GM12865 (cell line): Measurements from ENCODE around the gene HOATZ.

Experiments used
- DNase-seq: peaks from one replicate; pipeline ENCODE4 v3.0.0; 2010; ENCODE audit warnings: low read depth
- H3K4me3 ChIP-seq: 2 replicates; pipeline ENCODE4 v1.5.1; 2011; ENCODE audit warnings: mild to moderate bottlenecking, low read depth, low read length, control low read depth
- TF ChIP-seq, protein P1 (sequence below): IDR thresholded peaks from 2 replicates; pipeline ENCODE4 v1.5.1; 2011; ENCODE audit warnings: low read length, control low read depth, low read depth, inconsistent platforms; ENCODE audit not compliant: insufficient read depth; ENCODE audit errors: missing control alignments

Gene HOATZ

DNA sequence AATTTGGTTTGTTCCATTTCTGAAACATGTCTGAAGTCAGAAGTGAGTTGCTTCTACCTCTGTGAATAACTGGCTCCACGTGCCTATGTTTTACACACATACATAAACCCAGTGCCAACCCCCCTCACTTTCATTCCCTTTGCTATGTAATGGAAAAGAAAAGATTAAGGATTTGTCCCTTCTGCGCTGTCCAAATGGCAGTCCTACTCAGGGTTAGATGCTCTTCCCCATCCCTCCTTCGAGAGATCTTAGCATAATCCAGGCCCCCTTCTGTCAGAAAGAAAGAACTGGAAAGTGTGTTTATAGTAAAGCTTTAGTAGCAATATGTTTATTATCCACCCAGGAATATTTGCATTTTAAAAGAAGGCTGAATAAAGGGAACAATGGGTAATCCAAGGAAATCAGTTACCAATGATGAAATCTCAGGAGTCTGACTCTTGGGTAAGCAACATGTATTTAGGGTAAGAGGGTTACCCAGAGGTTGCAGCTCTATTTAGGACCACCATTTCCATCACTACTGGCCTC, 22.8 kb downstream of the HOATZ start:
- no peak for DNase-seq
- TF ChIP-seq, protein P1, sequence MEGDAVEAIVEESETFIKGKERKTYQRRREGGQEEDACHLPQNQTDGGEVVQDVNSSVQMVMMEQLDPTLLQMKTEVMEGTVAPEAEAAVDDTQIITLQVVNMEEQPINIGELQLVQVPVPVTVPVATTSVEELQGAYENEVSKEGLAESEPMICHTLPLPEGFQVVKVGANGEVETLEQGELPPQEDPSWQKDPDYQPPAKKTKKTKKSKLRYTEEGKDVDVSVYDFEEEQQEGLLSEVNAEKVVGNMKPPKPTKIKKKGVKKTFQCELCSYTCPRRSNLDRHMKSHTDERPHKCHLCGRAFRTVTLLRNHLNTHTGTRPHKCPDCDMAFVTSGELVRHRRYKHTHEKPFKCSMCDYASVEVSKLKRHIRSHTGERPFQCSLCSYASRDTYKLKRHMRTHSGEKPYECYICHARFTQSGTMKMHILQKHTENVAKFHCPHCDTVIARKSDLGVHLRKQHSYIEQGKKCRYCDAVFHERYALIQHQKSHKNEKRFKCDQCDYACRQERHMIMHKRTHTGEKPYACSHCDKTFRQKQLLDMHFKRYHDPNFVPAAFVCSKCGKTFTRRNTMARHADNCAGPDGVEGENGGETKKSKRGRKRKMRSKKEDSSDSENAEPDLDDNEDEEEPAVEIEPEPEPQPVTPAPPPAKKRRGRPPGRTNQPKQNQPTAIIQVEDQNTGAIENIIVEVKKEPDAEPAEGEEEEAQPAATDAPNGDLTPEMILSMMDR = no peak
- no peak overlapping the region for H3K4me3 ChIP-seq

DNA sequence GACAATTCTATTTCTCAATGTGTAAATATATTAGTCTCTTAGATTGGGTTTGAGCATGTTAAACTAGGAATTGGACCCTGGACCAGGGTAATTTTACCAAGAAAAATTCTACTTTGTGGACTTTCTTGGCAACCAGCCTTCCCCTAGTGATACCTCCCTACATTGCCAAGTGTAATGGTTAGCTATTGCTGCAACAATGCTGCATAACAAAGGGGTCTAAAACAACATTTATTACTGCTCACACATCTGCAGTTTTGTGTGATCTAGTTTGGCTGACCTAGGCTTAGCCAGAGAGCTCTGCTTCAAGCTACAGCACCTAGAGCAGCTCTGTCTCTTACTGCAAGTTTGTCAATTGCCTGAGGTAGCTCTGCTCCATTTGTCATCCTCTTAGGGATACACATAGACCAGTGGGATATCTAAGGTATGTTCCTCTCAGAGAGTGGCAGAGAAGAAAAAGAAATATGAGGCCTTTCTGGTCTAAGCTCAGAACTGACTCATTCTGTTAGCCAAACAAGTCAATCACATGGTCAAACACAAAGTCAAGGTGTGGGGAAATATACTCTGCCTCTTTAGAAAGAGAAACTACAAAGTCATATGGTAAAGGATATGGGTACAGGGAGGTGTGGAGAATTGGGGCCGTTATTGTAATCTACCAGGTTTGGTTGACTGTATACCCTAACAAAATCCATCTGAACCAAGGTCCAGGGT, 24.0 kb downstream of the HOATZ start:
- H3K4me3 ChIP-seq = no peak overlapping the region
- no peak for DNase-seq
- TF ChIP-seq, protein P1 = no peak

DNA sequence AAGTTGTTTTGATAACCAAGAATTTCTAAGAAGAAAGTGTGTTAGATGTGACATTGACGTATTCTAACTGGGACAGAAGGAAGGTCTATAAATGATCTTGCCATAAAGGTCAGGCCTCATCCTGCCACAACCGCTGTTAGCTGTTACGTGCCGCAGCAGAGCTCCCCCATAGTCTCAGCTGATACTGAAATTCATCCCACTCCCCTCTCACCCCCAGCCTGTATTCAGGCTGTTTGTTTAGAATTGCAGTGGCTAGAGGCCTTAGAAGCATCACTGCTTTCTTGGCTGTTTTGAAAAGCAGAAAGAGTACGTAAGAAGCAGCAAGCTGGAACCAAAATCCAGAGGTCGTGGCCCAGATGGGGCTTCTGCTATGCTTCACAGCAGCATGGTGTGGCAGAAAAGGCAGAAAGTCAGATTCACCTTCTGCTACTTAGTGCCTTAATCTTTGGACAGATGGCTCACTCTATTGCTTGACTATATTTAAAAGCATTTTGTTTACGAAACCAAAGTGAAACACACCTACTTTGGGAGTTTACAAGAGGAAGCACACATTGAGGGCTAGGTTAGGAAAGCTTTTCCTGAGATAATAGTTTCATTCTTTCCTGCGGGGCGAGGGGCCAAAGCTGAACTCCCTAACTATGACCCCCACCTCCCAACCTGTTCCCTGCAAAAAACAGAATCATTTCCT, 25.0 kb downstream of the HOATZ start:
- H3K4me3 ChIP-seq = no peak overlapping the region
- TF ChIP-seq, protein P1 = no peak
- no peak for DNase-seq

DNA sequence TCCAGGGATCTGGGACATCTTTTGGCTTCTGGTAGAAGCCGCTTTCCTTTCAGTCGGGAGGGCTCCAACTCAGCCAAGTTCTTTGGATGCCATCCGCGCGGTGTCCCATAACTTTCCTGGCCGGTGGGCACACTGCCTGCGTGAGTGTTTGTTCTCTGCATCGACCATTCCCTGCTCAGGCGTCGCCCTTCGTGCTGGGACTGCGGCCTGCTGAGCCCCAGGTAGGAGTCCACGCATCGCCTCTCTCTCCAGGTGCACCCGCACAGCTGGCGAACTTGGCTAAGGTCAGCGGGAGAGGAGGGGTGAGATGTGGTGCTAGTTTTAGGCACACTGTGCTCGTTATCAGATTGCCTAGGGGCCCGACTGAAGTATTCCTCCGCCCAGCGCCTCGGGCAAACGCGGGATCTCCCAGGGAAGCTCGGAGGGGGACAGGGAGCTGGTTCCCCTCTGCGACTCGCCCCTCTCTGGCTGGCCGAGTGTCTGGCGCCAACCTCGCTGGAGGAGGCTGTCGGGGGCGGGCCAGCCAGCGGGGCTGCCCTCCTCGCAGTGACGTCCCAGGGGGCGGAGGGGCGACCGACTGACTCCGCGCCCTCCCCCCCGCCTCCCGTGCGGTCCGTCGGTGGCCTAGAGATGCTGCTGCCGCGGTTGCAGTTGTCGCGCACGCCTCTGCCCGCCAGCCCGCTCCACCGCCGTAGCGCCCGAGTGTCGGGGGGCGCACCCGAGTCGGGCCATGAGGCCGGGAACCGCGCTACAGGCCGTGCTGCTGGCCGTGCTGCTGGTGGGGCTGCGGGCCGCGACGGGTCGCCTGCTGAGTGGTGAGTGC, 25.7 kb downstream of the HOATZ start, which contains the start of gene LAYN:
Gene LAYN (plus strand): TSS at position 607 of the 823 bp plus-strand sequence. CDS start 124 bp downstream, at position 731.
- TF ChIP-seq, protein P1 = no peak
- peak within 1 kb of the TSS; percentile 3 for H3K4me3 ChIP-seq
- no peak for DNase-seq

DNA sequence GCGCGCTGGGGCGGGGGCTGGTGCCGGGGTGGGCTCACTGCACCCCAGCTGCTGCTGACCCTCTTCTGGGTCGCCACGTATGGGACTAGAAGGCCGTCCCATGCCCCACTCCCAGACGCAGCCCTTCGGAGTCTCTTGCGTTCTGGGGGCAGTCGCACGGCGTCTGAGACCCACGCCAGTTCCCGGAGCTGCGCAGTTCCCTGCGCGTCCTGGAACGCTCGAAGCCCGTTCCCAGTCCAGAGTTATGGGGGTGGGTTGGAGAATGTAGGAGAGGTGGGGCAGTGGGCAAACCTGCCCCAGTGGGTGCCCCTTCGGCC, 26.3 kb downstream of the HOATZ start:
- TF ChIP-seq, protein P1 = no peak
- DNase-seq = no peak
- H3K4me3 ChIP-seq = peak overlapping the region; percentile 3

DNA sequence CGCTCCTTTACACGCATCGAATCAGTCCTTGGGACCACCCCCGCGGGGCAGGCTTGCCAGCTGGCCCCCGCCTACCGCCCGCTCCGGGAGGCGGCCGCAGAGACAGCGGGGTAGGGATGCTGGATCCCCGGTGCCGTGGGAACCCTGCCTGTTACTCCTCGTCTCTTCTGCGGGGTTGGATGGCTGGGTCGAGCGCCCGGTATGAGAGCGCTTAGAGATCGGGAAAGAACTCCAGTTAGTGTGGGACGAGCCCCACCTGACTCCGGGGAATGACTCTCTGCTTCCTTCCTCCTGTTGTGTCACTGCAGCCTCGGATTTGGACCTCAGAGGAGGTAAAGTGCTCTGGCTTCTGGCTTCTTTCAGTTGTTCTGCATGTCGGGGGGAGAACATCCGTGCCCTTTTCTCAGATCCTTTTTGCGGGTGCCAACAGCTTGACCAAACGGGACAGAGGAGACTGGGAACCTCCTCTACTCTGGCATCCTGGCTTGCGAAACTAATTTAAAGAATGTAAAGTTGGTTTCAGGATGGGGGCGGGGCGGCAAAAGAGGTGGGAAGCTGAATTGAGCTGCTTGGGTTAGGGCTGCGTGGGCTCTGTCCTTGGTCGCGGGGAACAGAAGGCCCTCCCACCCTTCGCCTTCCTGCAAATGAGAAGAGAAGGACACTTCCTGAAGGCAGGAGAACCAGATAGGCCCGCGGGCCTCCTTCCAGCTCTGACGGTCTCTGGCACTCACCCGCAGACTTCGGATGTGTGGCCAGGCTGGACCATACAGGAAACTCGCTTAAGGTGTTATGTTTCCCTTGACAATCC, 26.9 kb downstream of the HOATZ start:
- TF ChIP-seq, protein P1 = no peak
- peak overlapping the region; percentile 3; the same call in 1 of the 2 replicates for H3K4me3 ChIP-seq
- DNase-seq = no peak
